ENCODE measurements around the gene KCNQ1.

Gene KCNQ1

DNA sequence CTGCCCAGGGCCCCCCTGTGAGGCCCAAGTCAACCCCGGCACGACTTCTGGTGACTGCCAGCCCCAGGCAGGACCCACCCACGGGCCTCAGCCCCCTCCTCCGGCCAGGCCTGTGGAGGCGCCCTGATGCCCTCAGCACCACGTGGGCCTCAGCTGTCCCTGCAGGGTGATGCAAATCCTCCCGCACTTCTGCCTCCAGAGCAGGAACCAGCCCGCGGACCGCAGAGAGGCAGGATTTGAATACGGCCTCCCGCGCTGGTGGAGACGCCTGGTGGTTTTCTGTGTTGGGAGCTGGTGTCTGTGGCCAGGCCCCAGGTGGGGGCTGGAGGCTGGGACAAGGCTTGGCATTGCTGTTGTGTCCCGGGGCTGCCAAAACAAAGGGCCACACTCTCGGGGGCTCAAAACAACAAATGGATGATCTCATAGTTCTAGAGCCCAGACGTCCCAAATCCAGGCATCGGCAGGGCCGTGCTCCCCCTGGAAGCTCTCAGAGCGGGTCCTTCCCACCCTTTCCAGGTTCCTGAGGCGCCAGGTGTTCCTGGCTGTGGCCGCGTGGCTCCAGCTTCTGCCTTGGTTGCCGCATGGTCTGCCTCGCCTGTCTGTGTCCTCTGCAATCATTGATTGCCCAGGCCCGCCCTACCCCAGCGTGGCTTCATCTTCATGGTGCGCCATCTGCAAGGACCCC is 19.9 kb upstream of the KCNQ1 start:
- no peak for DNase-seq (ENCODE audit: low read depth)

DNA sequence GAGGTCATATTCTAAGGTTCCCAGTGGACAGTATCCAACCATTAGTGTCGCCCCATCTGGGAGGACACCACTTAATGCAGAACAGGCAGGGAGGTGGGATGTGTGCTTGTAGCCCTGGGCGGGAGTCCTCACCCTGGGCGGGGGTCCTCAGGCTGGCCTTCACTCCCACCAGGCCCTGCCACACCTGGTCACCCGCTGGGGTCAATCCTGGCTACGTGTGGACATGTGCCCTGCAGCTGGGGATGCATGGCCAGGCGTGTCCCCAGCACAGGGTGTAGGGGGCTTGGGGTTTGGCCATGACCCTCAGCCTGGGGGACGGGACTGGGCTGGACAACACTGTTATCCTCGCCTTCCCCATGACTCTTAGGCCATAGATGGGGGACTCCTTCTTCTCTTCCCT is 19.3 kb upstream of the KCNQ1 start:
- no peak for DNase-seq (ENCODE audit: low read depth)

GRCh38 chr11:2426221-2426620 is 18.6 kb upstream of the KCNQ1 start:
- no peak for DNase-seq (ENCODE audit: low read depth)

- DNase-seq (ENCODE audit: low read depth), result no peak
Measured at GRCh38 chr11:2426826-2427521, 17.8 kb upstream of the KCNQ1 start.

DNA sequence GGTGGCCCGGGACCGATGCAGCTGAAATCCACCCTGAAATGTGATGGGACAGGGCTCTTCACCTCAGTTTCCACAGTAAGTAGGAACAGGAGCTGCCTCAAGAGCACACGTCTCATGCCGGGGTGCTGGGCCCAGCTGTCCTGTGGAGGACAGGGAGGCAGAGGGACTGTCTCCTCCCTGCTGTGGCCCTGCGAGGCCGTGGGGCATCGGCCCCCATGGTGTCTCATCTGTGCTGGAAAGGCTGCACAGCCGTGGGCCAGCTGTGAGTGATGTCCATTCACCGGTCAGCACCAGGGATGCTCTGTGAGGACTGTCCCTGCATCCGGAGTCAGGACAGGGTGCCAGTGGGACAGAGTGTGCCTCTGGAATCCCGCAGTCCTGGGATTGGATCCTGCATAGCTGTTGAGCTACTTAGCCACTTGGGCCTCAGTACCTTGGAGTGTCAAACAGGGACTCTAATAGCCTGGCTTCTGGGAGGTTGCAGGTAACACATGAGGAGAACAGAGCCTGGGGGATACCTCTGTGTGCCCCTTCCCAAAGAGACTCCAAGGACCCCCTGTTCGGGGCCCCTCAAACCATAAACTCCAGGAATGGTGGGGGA is 17.0 kb upstream of the KCNQ1 start:
- no peak for DNase-seq (ENCODE audit: low read depth)

DNA sequence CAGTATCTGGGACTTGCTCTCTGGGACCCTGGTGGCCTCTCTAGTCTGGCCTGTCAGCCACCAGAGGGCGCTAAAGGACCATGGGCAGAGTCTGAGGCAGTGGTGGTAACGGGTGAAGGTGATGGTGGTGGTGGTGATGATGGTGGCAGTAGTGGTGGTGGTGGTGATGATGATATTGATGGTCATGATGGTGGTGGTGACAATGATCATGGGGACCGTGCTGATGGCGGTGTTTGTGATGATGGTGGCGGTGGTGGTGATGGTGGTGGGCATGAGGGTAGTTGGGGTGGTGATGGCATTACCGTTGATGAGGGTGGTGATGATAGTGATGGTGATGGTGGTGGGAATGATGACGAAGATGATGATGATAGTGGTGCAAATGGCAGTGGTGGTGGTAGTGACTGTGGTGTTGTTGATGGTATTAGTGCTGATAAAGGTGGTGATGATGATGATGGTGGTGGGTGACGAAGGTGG is 16.4 kb upstream of the KCNQ1 start:
- peak; percentile 79 for DNase-seq (ENCODE audit: low read depth)

- no peak for DNase-seq (ENCODE audit: low read depth)
Measured at GRCh38 chr11:2431395-2431794, 13.4 kb upstream of the KCNQ1 start.

DNA sequence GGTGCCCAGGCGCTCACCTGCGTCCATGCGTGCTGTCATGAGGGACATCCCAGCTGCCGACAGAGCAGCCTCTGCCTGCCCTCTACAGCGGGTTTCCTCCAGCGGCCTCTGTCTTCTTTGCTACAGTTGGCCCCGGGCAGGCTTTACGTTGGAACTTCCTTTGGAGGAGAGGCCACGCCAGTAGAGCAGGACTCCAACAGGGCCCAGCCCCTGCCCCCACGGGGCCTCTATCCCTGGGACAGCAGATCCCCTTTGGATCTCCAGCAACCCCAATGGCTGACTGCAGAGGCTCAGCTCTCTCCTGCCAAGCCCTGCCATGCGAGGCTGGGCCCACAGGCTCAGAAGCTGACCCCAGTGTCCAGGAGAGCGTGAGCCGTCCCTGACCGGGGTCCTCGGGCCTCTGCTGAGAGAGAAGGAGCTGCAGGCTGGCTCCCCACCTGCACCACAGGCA is 12.6 kb upstream of the KCNQ1 start:
- DNase-seq (ENCODE audit: low read depth), result no peak

GRCh38 chr11:2432628-2433071 is 12.2 kb upstream of the KCNQ1 start:
- no peak for DNase-seq (ENCODE audit: low read depth)

DNA sequence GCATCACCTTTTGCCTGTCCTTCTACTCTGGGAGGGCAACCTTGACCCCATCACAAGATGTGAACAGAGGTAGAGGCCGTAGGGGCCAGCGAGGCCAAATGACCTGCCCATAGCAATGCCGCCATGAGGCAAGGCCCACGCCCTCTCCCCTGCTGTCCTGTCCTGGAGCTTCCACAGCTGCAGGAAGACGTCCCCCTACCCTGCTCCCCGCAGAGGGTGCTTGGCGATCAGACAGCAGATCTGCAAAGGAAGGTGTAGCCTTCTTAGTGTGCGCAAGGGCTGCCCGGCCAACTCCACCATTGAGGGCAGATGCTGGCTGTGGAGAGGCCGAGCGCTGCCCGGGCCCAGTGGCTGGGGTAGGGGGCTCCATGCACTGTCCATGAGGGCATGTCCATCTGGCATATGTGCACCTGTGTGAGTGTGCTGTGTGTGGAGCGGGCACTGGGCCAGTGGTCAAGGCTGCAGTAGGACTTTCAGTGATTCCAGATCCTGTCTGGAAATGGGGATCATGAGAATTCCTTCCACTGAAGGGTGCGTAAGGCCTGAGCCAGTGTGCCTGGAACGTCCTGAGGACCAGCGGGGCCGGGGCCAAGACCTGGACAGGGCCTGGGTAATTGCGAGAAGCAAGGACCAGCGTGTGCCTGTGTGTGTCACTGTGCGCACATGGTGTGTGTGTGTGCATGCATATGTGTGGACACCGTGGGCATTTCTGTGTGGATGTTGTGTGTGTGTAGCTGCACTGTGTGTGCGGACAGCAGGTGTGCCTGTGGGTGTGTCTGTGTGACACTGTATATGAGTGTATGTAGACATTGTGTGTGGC is 11.5 kb upstream of the KCNQ1 start:
- no peak for DNase-seq (ENCODE audit: low read depth)

- no peak for DNase-seq (ENCODE audit: low read depth)
Measured at GRCh38 chr11:2434008-2434407, 10.8 kb upstream of the KCNQ1 start.

DNA sequence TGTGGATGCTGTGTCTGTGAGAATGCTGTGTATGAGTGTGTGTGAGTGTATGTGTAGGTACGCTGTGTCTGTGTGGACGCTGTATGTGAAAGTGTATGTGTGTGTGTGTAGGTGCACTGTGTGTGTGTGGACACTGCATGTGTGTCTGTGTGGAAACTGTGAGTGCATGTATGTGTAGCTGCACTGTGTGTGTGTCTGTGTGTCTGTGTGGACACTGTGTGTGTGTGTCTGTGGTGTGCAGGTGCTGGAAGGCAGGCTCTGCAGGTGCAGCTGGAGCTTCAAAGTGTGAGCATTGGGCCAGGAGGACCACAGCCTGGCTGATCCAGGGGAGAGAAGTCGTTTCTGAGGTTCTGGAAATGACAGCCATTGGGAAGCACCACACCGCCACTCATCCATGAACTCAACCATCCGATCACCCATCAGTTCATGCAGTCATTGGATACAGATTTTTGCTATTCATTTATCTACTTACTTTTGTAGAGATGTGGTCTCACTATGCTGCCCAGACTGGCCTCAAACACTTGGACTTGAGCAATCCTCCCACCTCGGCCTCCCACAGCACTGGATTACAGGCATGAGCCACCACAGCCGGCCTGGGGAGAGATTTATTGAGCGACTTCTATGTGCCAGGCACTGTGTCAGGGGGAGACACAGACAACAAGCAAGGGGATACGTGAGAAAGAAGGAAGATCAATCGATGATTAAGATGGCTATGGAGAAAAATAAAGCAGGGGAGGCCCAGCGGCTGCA is 10.1 kb upstream of the KCNQ1 start:
- DNase-seq (ENCODE audit: low read depth), result no peak

- no peak for DNase-seq (ENCODE audit: low read depth)
Measured at GRCh38 chr11:2435288-2436012, 9.4 kb upstream of the KCNQ1 start.

GRCh38 chr11:2436013-2436520 is 8.7 kb upstream of the KCNQ1 start:
- no peak for DNase-seq (ENCODE audit: low read depth)

- no peak for DNase-seq (ENCODE audit: low read depth)
Measured at GRCh38 chr11:2436521-2437031, 8.2 kb upstream of the KCNQ1 start.

DNA sequence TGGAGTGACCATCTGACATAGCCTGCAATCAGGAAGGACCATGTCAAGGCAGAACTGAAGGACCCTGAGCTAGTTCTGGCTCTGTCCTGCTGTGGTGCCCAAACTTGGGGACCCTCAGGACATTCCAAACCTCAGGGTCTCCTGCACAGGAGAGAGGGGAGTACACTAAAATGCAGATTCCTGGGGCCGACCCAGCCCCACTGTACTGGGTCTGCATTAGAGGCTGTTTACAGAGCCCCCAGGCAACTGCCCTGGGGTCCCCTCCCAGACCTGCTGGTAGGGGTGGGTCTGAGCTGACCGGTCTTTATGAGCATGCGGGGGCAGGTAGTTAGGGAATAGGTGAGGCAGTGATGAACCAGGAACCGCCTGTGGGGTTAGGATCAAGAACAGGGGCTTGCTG is 7.3 kb upstream of the KCNQ1 start:
- DNase-seq (ENCODE audit: low read depth), result no peak

- DNase-seq (ENCODE audit: low read depth), result no peak
Measured at GRCh38 chr11:2439820-2440219, 5.0 kb upstream of the KCNQ1 start.

GRCh38 chr11:2440646-2441045 is 4.2 kb upstream of the KCNQ1 start:
- DNase-seq (ENCODE audit: low read depth), result no peak

GRCh38 chr11:2441171-2441570 is 3.6 kb upstream of the KCNQ1 start:
- no peak for DNase-seq (ENCODE audit: low read depth)

DNA sequence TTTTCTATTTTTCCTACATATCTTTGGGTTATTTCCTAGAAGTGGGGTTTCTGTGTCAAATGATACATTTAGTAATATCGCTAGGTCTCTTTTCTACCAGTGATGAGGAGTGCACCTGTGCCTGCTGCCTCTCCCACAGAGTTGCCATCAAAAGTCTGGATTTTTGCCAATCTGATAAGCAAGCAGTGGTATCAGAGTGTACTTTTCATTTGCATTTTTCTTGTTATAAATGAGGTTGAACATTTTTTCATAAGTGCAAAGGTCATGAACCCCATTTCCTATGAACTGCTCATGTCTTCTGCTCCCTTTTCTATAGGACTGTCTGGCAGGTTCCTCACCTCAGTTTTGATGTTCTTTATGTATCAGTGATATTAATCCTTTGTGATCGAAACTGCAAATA is 2.2 kb upstream of the KCNQ1 start:
- DNase-seq (ENCODE audit: low read depth), result no peak

DNA sequence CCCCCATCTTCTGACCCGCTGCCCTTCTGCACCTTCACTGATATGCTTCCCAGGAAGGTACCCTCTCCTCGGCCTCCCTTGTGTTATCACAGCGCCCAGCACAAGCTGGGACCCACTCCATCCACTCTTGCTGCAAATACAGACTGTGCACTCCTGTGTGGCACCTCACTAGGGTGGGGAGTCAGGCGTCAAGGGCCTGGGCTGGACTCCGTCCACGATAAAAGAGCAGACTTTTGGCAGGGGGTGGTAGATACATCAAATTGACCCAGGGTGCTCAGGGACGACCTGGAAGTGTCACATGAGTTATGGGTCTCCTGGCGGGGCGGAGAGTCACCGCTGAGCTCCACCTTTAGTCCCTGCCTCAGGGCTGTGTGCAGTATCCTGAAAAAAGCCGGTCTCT is 1.4 kb upstream of the KCNQ1 start:
- DNase-seq (ENCODE audit: low read depth), result no peak
